Vagina (tissue), 2 donors: ENCODE measurements around the gene RAPH1.

Experiments used
- CTCF ChIP-seq, 3 experiments: fragments of 450-650 bp in 2 of 3; fragments of 200-600 bp in 1 of 3; sonication (generic) in 1 of 3; IDR thresholded peaks; one replicate each; pipeline ENCODE4 v1.5.1; 2017 to 2019; ENCODE audit warnings: antibody characterized with exemption in 3 of 3, mild to moderate bottlenecking in 2 of 3, moderate library complexity in 2 of 3
- POLR2A ChIP-seq, 2 donors: fragments of 450-650 bp; IDR thresholded peaks; one replicate each; pipeline ENCODE4 v1.6.1; 2017; ENCODE audit warnings: antibody characterized with exemption in 2 of 2, mild to moderate bottlenecking in 2 of 2, moderate library complexity in 2 of 2
- POLR2AphosphoS5 ChIP-seq, 2 donors: sonication (generic); formaldehyde crosslinking; IDR thresholded peaks; one replicate each; pipeline ENCODE4 v1.9.0; 2017; ENCODE audit warnings: antibody characterized with exemption in 2 of 2, mild to moderate bottlenecking in 2 of 2, low read depth in 1 of 2; ENCODE audit not compliant: insufficient read depth in 1 of 2

GRCh38 chr2:203566161-203566560 is 31.1 kb upstream of the RAPH1 start:
- no peak for TF ChIP-seq CTCF (IDR thresholded peaks at IDR 0.05)
- no peak for TF ChIP-seq POLR2A (IDR thresholded peaks at IDR 0.05)
- no peak for TF ChIP-seq POLR2AphosphoS5 (IDR thresholded peaks at IDR 0.05; ENCODE audit: insufficient read depth in 1 of 2, low read depth in 1 of 2)
